Left lung (tissue), 10 donors: ENCODE measurements around the gene TGFBI. TPM values are rescaled to one million over a fixed set of nuclear protein-coding genes. Genes with fewer than 3 reads are reported as not detected.
A peak's percentile ranks its signal among the peaks of the same experiment; 100 is the strongest.

Experiments
- ATAC-seq: fragments of 200-7000 bp; cut with Tn5 transposase; one replicate; pipeline ENCODE4 v1.9.1; 2020; ENCODE audit warnings: moderate library complexity
- DNase-seq, 4 donors: peaks; one replicate each; pipeline ENCODE4 v3.0.0-alpha.2; 2013 to 2020
- H3K27ac ChIP-seq, 2 donors: fragments of 200-600 bp; sonication (generic) in 1 of 2; one replicate each; pipeline versions ENCODE4 v1.5.0 to v1.8.0; 2020 to 2021
- H3K27me3 ChIP-seq, 2 donors: fragments of 200-600 bp; sonication (generic) in 1 of 2; one replicate each; pipeline versions ENCODE4 v1.5.0 to v1.8.0; 2020 to 2021
- H3K36me3 ChIP-seq, 2 donors: fragments of 200-600 bp; sonication (generic) in 1 of 2; one replicate each; pipeline versions ENCODE4 v1.5.0 to v1.8.0; 2020 to 2021
- H3K4me1 ChIP-seq, 2 donors: fragments of 200-600 bp; one replicate each; pipeline ENCODE4 v1.8.0; 2021
- H3K4me3 ChIP-seq, 2 donors: fragments of 200-600 bp; sonication (generic) in 1 of 2; one replicate each; pipeline versions ENCODE4 v1.5.0 to v1.8.0; 2020 to 2021; ENCODE audit warnings: mild to moderate bottlenecking in 1 of 2
- H3K9me3 ChIP-seq, 2 donors: fragments of 200-600 bp; sonication (generic) in 1 of 2; one replicate each; pipeline versions ENCODE4 v1.5.0 to v1.8.0; 2020 to 2021
- CTCF ChIP-seq, 2 donors: fragments of 200-600 bp; sonication (generic) in 1 of 2; IDR thresholded peaks; one replicate each; pipeline versions ENCODE4 v1.5.0 to v1.8.0; 2021; ENCODE audit warnings: antibody characterized with exemption in 2 of 2
- intact Hi-C, 2 donors: fragments of 100-400 bp; cut with DNase I; formaldehyde crosslinking; loops; one replicate each; pipeline versions ENCODE4 v1.11.2 to v1.14.2; 2022
- polyA plus RNA-seq, 6 donors: library from polyadenylated mRNA; unstranded; fragments of 120-200 nt; gene quantifications; one replicate each; pipeline ENCODE4 v1.2.1, GENCODE V29; 2013; ENCODE audit not compliant: insufficient read length in 6 of 6
- total RNA-seq, 2 donors: library from RNA; stranded (reverse); fragmentation: NEBNext Ultra II Directional; extraction: Animal tissue kit (Norgen Biotek cat#: 25700); gene quantifications; one replicate each; pipeline ENCODE4 v1.2.1, GENCODE V29; 2021
- donor health status: DM: no; HTN: yes; CAD: no.
- donor health status: DM: no; HTN: no; CAD: no.

TGFBI gene
- total and polyA plus RNA-seq, 8 donors: 124 to 222 (median 146) TPM

- H3K9me3 ChIP-seq: no peaks in the 10 kb centered on the region
- H3K36me3 ChIP-seq: peaks cover 0 to 54% of the 10 kb centered on the region in 2 donors
- no peak overlapping the region for H3K27ac ChIP-seq
- intact Hi-C loops: no loop called here
- ATAC-seq (peak; percentile 50), DNase-seq (no peak)
- H3K4me1 ChIP-seq: peaks cover 5 to 10% of the 10 kb centered on the region in 2 donors
- TF ChIP-seq CTCF (IDR thresholded peaks at IDR 0.05): no peak
- no peak overlapping the region for H3K4me3 ChIP-seq
- H3K27me3 ChIP-seq: no peaks in the 10 kb centered on the region
Measured at GRCh38 chr5:136053336-136054141, 24.8 kb downstream of the TGFBI start.

GRCh38 chr5:136054142-136055019 is 25.6 kb downstream of the TGFBI start:
- intact Hi-C loops: no loop called here
- no peak for ATAC-seq
- Histone ChIP-seq H3K9me3 (no peaks in the 10 kb centered on the region), H3K27ac (no peak overlapping the region), H3K4me3 (no peak overlapping the region), H3K27me3 (no peaks in the 10 kb centered on the region), H3K36me3 (peaks cover 0 to 47% of the 10 kb centered on the region in 2 donors), H3K4me1 (peaks cover 5 to 16% of the 10 kb centered on the region in 2 donors)
- peak in 1 of 4 donors; percentile 66 for DNase-seq
- no peak for TF ChIP-seq CTCF (IDR thresholded peaks at IDR 0.05)

GRCh38 chr5:136055612-136056309 is 27.0 kb downstream of the TGFBI start:
- ATAC-seq (no peak), DNase-seq (no peak)
- H3K4me1 ChIP-seq: peaks cover 5 to 16% of the 10 kb centered on the region in 2 donors
- H3K9me3 ChIP-seq: no peaks in the 10 kb centered on the region
- no peaks in the 10 kb centered on the region for H3K27me3 ChIP-seq
- H3K36me3 ChIP-seq: peaks cover 0 to 56% of the 10 kb centered on the region in 2 donors
- no peak overlapping the region for H3K4me3 ChIP-seq
- no peak overlapping the region for H3K27ac ChIP-seq
- intact Hi-C loops: no loop called here
- TF ChIP-seq CTCF (IDR thresholded peaks at IDR 0.05): no peak

- Histone ChIP-seq H3K4me1 (peaks cover 5 to 16% of the 10 kb centered on the region in 2 donors), H3K27ac (no peak overlapping the region), H3K9me3 (no peaks in the 10 kb centered on the region), H3K4me3 (no peak overlapping the region), H3K27me3 (no peaks in the 10 kb centered on the region), H3K36me3 (peaks cover 0 to 61% of the 10 kb centered on the region in 2 donors)
- DNase-seq (no peak), ATAC-seq (no peak)
- no peak for TF ChIP-seq CTCF (IDR thresholded peaks at IDR 0.05)
- intact Hi-C loops: no loop called here
Measured at GRCh38 chr5:136056336-136056735, 27.5 kb downstream of the TGFBI start.
